Stimulated activated CD8-positive, alpha-beta memory T cell treated with anti-CD3 and anti-CD28 coated beads, Interleukin-4, amount 100 ng/mL, for 4 hours (primary cell): ENCODE measurements around the gene SLC27A6.
"Not testable (repeated sequence)": the region's sequence is repeated elsewhere in the genome, so short reads cannot be mapped to it uniquely, and the experiment has no call there.

Experiments
- DNase-seq, 2 donors: peaks; one replicate each; pipeline ENCODE4 v3.0.0-alpha.2; 2020; ENCODE audit warnings: low read depth in 2 of 2, low spot score in 1 of 2

The SLC27A6 gene

GRCh38 chr5:128965011-128965637 lies at the start of gene SLC27A6:
Gene SLC27A6 (plus strand): TSS chr5:128965488. CDS start chr5:128966138, 650 bp downstream.
- no peak for DNase-seq

- DNase-seq, result no peak
These were observed 45.7 kb upstream of the SLC27A6 start for GRCh38 chr5:128919542-128919941.

DNA sequence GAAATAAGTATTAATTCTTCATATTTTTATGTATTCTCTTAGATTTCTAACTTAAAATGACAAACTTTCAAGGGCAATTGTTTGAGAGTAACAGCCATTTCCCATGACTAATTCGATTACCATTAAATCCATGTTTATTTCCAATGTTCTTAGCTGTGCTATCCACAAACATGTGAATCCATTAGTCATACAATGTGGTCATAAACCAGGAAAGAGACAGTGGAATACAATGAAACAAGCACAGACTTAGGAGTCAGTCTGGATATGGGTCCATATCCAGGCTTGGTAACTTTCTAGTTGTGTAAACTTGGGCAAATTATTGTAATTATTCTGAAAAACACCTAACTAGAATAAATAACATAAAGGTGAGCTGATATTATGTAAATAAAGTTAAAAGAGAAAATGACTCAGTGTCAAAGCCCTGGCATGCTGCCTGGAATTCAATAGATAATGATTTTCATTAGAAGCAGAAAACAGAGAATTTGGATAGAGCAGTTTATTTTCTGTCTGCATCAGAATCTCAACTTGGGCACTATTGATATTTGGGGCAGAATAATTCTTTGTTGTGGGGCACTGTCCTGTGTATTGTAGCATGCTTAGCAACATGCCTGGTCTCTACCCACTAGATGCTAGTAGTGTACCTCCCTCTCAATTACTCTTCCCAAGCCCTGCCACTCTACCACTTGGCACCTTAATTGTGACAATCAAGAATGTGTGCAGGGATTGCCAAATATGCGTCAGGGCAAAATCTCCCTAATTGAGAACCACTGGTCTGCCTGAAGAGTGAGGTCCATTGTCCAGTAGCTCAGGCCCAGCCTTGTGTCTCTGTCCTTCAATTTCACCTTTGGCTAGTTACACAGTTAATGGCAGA lies 44.7 kb upstream of the SLC27A6 start:
- DNase-seq, result no peak

DNA sequence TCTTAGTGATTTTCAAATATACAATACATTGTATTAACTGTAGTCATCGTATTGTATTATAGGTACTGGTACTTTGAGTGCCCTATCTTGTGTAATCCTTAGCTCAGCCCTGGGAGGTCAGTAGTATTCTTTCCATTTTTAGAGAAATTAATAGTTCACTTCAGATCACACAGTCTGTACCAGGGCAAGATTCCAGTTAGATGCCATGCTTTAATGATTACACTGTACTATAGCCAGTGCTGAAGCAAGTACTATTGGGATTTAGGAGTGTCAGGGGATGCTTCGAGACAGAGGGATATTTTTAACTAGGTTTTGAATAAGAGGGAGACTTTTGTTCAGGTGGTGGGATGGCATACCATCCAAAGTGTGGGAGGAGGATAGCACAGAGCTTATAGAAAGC lies 41.0 kb upstream of the SLC27A6 start:
- DNase-seq, result no peak

GRCh38 chr5:128925973-128926372 lies 39.3 kb upstream of the SLC27A6 start:
- DNase-seq, result no peak

DNA sequence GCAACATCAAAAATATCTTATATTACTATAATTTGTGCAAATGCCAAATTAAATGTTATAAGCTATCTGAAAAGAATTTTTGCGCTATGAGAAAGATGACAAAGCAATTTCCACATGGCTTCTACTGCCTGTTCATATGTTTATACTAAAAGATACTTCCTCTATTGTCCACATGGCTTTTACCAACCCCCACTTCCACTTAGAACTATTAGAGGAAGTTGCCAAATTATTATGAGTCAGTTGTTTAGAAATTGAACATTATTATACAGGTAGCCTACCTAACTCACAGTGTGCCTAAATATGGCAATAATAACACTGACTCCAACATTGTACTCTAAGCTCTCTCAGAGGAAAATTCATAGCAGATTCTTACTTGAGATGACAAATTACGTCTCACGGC lies 37.6 kb upstream of the SLC27A6 start:
- DNase-seq, result no peak

- not testable (repeated sequence) for DNase-seq
These were observed 33.1 kb upstream of the SLC27A6 start for GRCh38 chr5:128932232-128932631.

GRCh38 chr5:128943100-128943499 lies 22.2 kb upstream of the SLC27A6 start:
- not testable (repeated sequence) for DNase-seq

DNA sequence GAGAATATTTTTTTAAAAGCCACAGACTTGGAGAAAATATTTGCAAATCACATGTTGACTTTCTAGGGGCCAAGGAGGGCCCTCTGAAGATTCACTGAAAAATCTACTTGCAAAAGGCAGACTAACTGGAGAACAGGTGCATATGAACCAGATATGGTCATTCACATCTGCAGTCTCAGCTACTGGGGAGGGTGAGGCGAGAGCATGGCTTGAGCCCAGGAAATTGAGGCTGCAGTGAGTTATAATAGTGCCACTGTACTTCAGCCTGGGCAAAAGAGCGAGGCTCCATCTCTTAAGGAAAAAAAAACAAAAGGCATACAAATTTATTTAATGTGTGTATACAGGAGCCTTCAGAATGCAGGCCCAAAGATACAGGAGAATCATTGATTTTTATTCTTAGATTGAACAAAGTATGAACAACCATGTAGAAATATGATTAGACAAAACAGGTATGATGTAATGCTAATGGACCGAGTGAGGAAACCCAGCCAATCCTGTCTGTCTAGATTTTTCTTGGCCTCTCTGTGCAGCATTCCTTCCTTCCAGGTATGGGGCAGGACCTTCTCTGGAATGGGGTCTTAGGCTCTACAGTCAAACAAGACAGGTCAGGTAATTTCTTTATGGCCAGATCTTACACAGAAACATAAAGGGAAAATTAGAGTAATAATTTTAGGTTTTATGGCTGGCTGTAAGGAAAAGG lies 15.3 kb upstream of the SLC27A6 start:
- DNase-seq, result no peak

- not testable (repeated sequence) for DNase-seq
These were observed 14.0 kb upstream of the SLC27A6 start for GRCh38 chr5:128951301-128951700.

DNA sequence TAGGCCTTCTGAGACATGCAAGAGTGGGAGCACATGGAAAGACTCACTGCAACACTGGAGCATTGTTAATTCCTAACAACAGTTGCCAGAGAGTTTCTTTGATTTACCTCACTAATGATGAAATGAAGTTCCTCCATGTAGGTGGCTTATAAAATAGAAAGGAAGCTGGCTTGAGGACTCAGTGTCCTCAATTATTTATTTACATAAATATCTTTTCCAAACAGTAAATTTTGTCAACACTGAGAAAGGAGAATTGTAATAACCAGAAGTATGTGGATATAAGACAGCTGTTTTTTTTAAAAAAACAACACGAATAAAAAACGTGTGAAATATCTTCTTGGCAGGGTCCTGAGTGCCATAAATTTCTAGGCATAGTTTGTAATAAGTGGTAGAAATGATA lies 9.1 kb upstream of the SLC27A6 start:
- no peak for DNase-seq

DNA sequence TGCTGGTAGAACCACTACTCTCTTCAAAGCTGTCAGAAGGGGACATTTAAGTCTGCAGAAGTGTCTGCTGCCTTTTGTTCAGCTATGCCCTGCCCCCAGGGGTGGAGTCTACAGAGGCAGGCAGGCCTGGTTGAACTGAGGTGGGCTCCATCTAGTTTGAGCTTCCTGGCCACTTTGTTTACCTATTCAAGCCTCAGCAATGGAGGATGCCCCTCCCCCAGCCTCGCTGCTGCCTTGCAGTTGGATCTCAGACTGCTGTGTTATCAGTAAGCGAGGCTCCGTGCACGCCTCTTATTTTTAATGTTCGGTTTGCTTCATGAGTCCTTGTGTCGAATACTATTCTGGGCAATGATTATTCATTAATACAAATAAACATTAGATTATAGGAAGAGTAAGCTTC lies 3.1 kb upstream of the SLC27A6 start:
- DNase-seq, result no peak

GRCh38 chr5:128965638-128966302 lies 482 bp downstream of the SLC27A6 start:
- DNase-seq, result no peak

DNA sequence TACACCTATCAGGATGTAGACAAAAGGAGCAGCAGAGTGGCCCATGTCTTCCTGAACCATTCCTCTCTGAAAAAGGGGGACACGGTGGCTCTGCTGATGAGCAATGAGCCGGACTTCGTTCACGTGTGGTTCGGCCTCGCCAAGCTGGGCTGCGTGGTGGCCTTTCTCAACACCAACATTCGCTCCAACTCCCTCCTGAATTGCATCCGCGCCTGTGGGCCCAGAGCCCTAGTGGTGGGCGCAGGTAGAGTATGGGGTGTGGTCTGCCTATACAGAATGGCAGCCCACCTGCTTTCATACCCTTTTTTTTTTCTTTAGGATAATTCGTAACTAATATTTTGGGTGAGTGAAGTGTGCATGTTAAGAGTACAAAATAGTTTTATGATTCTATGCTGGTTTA lies 1.1 kb downstream of the SLC27A6 start:
- DNase-seq, result no peak

GRCh38 chr5:128966846-128967245 lies 1.6 kb downstream of the SLC27A6 start:
- DNase-seq, result no peak

DNA sequence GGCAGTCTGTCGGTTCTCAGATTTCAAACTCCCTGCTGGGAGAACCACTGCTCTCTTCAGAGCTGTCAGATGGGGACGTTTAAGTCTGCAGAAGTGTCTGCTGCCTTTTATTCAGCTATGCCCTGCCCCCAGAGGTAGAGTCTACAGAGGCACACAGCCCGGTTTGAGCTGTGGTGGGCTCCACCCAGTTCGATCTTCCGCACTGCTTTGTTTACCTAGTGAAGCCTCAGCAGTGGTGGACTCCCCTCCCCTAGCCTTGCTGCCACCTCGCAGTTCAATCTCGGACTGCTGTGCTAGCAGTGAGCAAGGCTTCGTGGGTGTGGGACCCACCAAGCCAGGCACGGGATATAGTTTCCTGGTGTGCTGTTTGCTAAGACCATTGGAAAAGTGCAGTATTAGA lies 8.0 kb downstream of the SLC27A6 start:
- DNase-seq, result no peak

GRCh38 chr5:128974567-128974966 lies 9.3 kb downstream of the SLC27A6 start:
- DNase-seq, result no peak

DNA sequence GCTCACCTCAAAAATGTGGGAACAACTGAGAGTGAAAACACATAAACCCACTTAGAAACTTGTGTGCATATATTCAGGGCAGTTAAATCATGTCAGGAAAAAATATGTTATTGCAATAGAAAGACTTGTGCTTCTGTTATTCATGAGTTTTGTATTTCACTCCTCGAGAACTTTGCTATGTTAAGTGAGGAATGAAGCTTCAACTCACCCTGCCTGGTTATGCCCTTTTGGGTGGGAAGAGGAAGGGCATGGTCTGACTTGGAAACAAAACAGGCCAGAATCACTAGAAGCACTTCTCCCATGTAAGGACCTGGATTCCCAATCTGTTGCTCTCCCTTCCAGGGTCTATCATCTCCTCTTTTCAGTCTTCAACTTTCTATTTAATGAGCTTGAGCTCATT lies 14.5 kb downstream of the SLC27A6 start:
- no peak for DNase-seq

DNA sequence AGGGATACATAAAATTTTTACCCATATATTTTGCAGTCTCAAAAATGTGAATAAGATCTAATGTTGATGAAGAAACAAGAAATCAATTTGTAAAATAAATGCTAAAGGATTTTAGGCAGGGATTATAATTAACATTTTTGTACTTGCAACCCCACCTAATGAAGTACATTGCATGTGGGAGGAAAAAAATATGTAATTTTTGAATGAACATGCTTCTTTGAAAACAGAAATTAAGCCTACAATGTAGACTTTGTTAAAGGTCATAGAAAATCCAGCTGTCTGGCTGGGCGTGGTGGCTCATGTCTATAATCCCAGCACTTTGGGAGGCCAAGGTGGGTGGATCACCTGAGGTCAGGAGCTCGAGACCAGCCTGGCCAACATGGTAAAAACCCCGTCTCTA lies 15.6 kb downstream of the SLC27A6 start:
- no peak for DNase-seq

- DNase-seq, result no peak
These were observed 19.2 kb downstream of the SLC27A6 start for GRCh38 chr5:128984480-128984879.

DNA sequence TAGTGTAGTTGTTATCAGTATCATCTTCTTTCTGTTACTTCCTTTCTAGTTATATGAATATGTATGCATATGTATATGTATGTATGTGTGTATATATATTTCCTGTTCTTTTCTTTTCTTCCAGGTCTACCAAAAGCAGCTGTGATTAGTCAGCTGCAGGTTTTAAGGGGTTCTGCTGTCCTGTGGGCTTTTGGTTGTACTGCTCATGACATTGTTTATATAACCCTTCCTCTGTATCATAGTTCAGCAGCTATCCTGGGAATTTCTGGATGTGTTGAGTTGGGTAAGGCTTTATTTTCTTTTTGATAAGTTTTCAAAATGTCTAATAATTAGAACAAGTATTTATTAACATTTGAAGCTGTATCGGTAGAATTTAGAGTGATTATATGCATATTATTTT lies 23.2 kb downstream of the SLC27A6 start:
- DNase-seq, result no peak
